NCI-H748 (cell line): ENCODE data around the gene DPYSL3.
"Not testable (repeated sequence)": the region's sequence is repeated elsewhere in the genome, so short reads cannot be mapped to it uniquely, and the experiment has no call there.

Source experiments
- DNase-seq: peaks from one replicate; lab custom pipeline; 2025; ENCODE audit not compliant: unreplicated experiment; lab: John Stamatoyannopoulos, UW

The DPYSL3 gene

GRCh38 chr5:147372191-147372590 lies 137.7 kb downstream of the DPYSL3 start:
- no peak for DNase-seq

GRCh38 chr5:147371290-147371689 lies 138.6 kb downstream of the DPYSL3 start:
- DNase-seq: no peak

- DNase-seq: peak; percentile 56
Measured at GRCh38 chr5:147369742-147370374, 140.0 kb downstream of the DPYSL3 start.

GRCh38 chr5:147367381-147367780 lies 142.5 kb downstream of the DPYSL3 start:
- DNase-seq: not testable (repeated sequence)

GRCh38 chr5:147361441-147362175 lies 148.3 kb downstream of the DPYSL3 start:
- DNase-seq: no peak

GRCh38 chr5:147360816-147361215 lies 149.1 kb downstream of the DPYSL3 start:
- no peak for DNase-seq

- no peak for DNase-seq
Measured at GRCh38 chr5:147359581-147359980, 150.3 kb downstream of the DPYSL3 start.

GRCh38 chr5:147359101-147359500 lies 150.8 kb downstream of the DPYSL3 start:
- no peak for DNase-seq

GRCh38 chr5:147349241-147349640 lies 160.6 kb downstream of the DPYSL3 start:
- no peak for DNase-seq

GRCh38 chr5:147348451-147348850 lies 161.4 kb downstream of the DPYSL3 start:
- DNase-seq: no peak

- no peak for DNase-seq
Measured at GRCh38 chr5:147348046-147348445, 161.8 kb downstream of the DPYSL3 start.

GRCh38 chr5:147346006-147346561 lies 163.8 kb downstream of the DPYSL3 start:
- DNase-seq: peak; percentile 20

GRCh38 chr5:147344861-147345260 lies 165.0 kb downstream of the DPYSL3 start:
- DNase-seq: no peak

GRCh38 chr5:147341345-147341744 lies 168.5 kb downstream of the DPYSL3 start:
- no peak for DNase-seq

GRCh38 chr5:147340941-147341340 lies 168.9 kb downstream of the DPYSL3 start:
- DNase-seq: no peak
